Endothelial cell of umbilical vein (primary cell): ENCODE results near the gene UGT2B7. TPM values are rescaled to one million over a fixed set of nuclear protein-coding genes. Genes with fewer than 3 reads are reported as not detected.

ENCODE experiments used
- BruUV-seq: library from RNA; stranded (reverse); fragments of 400-500 nt; replicated peaks from 2 replicates; lab custom pipeline; 2021; lab: Mats Ljungman, UMichigan
- CTCF ChIA-PET: fragments of 300-600, 350-600 bp; sonication (Branson Sonifier 250); formaldehyde crosslinking; loops from one replicate; lab custom pipeline; 2021; ENCODE audit warnings: antibody characterized with exemption, inconsistent platforms; lab: Charles Lee
- POLR2A ChIA-PET: fragments of 300-600, 350-600 bp; sonication (Branson Sonifier 250); formaldehyde crosslinking; loops from one replicate; lab custom pipeline; 2021; ENCODE audit warnings: antibody characterized with exemption, inconsistent platforms; lab: Charles Lee
- DNase-seq: peaks from one replicate; pipeline ENCODE4 v3.0.0-alpha.2; 2011; ENCODE audit warnings: low read depth, low spot score
- FAIRE-seq: peaks from 2 replicates; lab custom pipeline; 2011; peaks lifted over from hg19 to GRCh38; lab: Jason Lieb, UNC
- H2AFZ ChIP-seq: 2 replicates; pipeline ENCODE4 v1.6.0; 2012; ENCODE audit warnings: low read depth, low read length, control low read depth, inconsistent platforms
- H3K27ac ChIP-seq: 2 replicates; pipeline ENCODE4 v1.5.1; 2011; ENCODE audit warnings: low read depth, mild to moderate bottlenecking, control low read depth, low read length, moderate library complexity; ENCODE audit not compliant: insufficient read depth
- H3K27me3 ChIP-seq, 2 experiments: 2 replicates each; pipeline versions ENCODE4 v1.6.0 to v1.6.1; 2011; ENCODE audit warnings: low read length in 2 of 2, mixed read lengths in 1 of 2; ENCODE audit not compliant: control insufficient read depth in 2 of 2, insufficient read depth in 2 of 2
- H3K36me3 ChIP-seq, 2 experiments: 2 replicates in 1 of 2; 3 replicates in 1 of 2; pipeline ENCODE4 v1.5.1; 2011; ENCODE audit warnings: low read length in 2 of 2, mild to moderate bottlenecking in 1 of 2, moderate library complexity in 1 of 2; ENCODE audit not compliant: control insufficient read depth in 2 of 2, insufficient read depth in 2 of 2; ENCODE audit errors: extremely low read depth in 1 of 2
- H3K4me1 ChIP-seq: 3 replicates; pipeline ENCODE4 v1.5.1; 2011; ENCODE audit warnings: mild to moderate bottlenecking, low read length; ENCODE audit not compliant: control insufficient read depth, insufficient read depth; ENCODE audit errors: extremely low read depth
- H3K4me2 ChIP-seq: 2 replicates; pipeline ENCODE4 v1.6.1; 2011; ENCODE audit warnings: low read length, control low read depth, mixed read lengths; ENCODE audit not compliant: insufficient read depth
- H3K4me3 ChIP-seq, 3 experiments: fragments of 200-600 bp in 1 of 3; sonication (generic), shearing (Covaris generic) in 1 of 3; replicated peaks in 1 of 3; 2 replicates each; pipeline ENCODE4 v1.5.1; 2011 to 2016; ENCODE audit warnings: control low read depth in 3 of 3, low read length in 3 of 3, mild to moderate bottlenecking in 2 of 3, inconsistent platforms in 1 of 3, low read depth in 1 of 3, moderate library complexity in 1 of 3; ENCODE audit not compliant: insufficient read depth in 1 of 3
- H3K79me2 ChIP-seq: 2 replicates; pipeline ENCODE4 v1.6.0; 2012; ENCODE audit warnings: low read length, inconsistent platforms; ENCODE audit not compliant: control insufficient read depth, insufficient read depth
- H3K9ac ChIP-seq: replicated peaks from 2 replicates; pipeline ENCODE3; 2011; ENCODE audit warnings: low read length, control low read depth; ENCODE audit not compliant: insufficient read depth; ENCODE audit errors: extremely low read depth
- H3K9me1 ChIP-seq: replicated peaks from 3 replicates; pipeline ENCODE4 v1.6.0; 2011; ENCODE audit warnings: mild to moderate bottlenecking, low read length; ENCODE audit not compliant: control insufficient read depth, insufficient read depth; ENCODE audit errors: extremely low read depth
- H3K9me3 ChIP-seq: replicated peaks from 2 replicates; pipeline ENCODE4 v1.5.1; 2012; ENCODE audit warnings: low read length, inconsistent platforms; ENCODE audit not compliant: control insufficient read depth, insufficient read depth
- H4K20me1 ChIP-seq: replicated peaks from 2 replicates; pipeline ENCODE3; 2011; ENCODE audit warnings: mild to moderate bottlenecking, low read length; ENCODE audit not compliant: control insufficient read depth, insufficient read depth; ENCODE audit errors: extremely low read depth
- CTCF ChIP-seq, 2 donors: IDR thresholded peaks; 1 replicate in 1 of 2; 2 replicates in 1 of 2; pipeline ENCODE4 v1.5.1; 2011; ENCODE audit warnings: low read length in 2 of 2, mild to moderate bottlenecking in 2 of 2, moderate library complexity in 2 of 2, control low read depth in 1 of 2, inconsistent platforms in 1 of 2, low read depth in 1 of 2; ENCODE audit not compliant: insufficient read depth in 1 of 2; ENCODE audit errors: extremely low read depth in 1 of 2
- EZH2 ChIP-seq: IDR thresholded peaks from 2 replicates; pipeline ENCODE4 v1.6.1; 2012; ENCODE audit warnings: borderline replicate concordance, low read depth, mild to moderate bottlenecking, moderate library complexity, low read length, inconsistent platforms; ENCODE audit not compliant: severe bottlenecking
- FOS ChIP-seq: IDR thresholded peaks from 2 replicates; pipeline ENCODE4 v1.6.1; 2011; ENCODE audit warnings: mild to moderate bottlenecking, low read length, moderate library complexity, borderline replicate concordance; ENCODE audit not compliant: insufficient read depth
- GATA2 ChIP-seq: IDR thresholded peaks from 2 replicates; pipeline ENCODE4 v1.7.0; 2011; ENCODE audit warnings: low read depth, mild to moderate bottlenecking, moderate library complexity, mixed read lengths, low read length; ENCODE audit not compliant: insufficient read length, insufficient read depth
- JUN ChIP-seq: IDR thresholded peaks from 2 replicates; pipeline ENCODE4 v1.6.1; 2011; ENCODE audit warnings: borderline replicate concordance, low read depth; ENCODE audit not compliant: insufficient read length, insufficient read depth
- MAX ChIP-seq: IDR thresholded peaks from 2 replicates; pipeline ENCODE4 v1.6.1; 2011; ENCODE audit not compliant: insufficient read depth, insufficient read length
- MYC ChIP-seq: IDR thresholded peaks from one replicate; pipeline ENCODE4 v1.6.1; 2011; ENCODE audit warnings: mild to moderate bottlenecking, low read depth, low read length
- POLR2A ChIP-seq: IDR thresholded peaks from 2 replicates; pipeline ENCODE4 v1.6.1; 2012; ENCODE audit warnings: low read depth, mild to moderate bottlenecking, control low read depth, low read length
- POLR2AphosphoS5 ChIP-seq: IDR thresholded peaks from 2 replicates; pipeline ENCODE4 v1.6.1; 2012; ENCODE audit warnings: low read depth, mild to moderate bottlenecking, control low read depth, low read length, moderate library complexity; ENCODE audit not compliant: insufficient read depth
- dilution Hi-C: fragments of 300-500 bp; cut with MboI; formaldehyde crosslinking; loops from one replicate; pipeline ENCODE4 v1.15.0; 2019; ENCODE audit warnings: low sequenced_read_pairs; ENCODE audit not compliant: extremely low pct_ligation_motif_present
- intact Hi-C: fragments of 100-400 bp; cut with micrococcal nuclease; formaldehyde crosslinking; loops from one replicate; pipeline ENCODE4 v1.10.0; 2022
- polyA plus RNA-seq, 4 experiments: library from polyadenylated mRNA; depleted of rRNA in 3 of 4; stranded (reverse) in 3 of 4; unstranded in 1 of 4; fragments of >200 nt; gene quantifications; 2 replicates each; pipeline versions ENCODE4 v1.2.1 to v1.2.3, GENCODE V29; 2011 to 2012; ENCODE audit warnings: missing spikeins in 1 of 4
- total RNA-seq: library from RNA; stranded (reverse); gene quantifications from 2 replicates; pipeline ENCODE4 v1.2.3, GENCODE V29; 2021

Gene UGT2B7
- total and polyA plus RNA-seq, 2 donors (not counting 3 experiments of a cell fraction or from before 2014, with no cell fraction given): not detected

DNA sequence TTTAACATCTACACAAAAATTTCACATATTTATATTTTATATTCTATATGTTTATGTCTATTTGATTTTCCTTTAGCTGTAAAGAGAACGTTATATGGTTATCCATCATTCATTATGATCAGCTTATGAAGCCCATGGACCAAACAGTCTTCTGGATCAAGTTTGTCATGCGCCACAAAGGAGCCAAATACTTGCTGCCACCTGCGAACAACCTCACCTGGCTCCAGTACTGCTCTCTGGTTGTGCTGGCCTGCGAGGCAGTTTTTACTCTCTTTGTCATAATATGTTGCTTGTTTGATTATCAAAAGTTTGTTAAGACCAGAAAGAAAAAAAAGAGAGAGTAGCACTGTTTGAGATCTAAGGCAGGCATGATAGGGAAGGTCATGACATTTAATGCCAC lies 38.2 kb downstream of the UGT2B7 start:
- FAIRE-seq: no peak
- POLR2A ChIA-PET: no interaction called here
- H3K4me3 ChIP-seq: no peak overlapping the region

More for the DNA sequence above, 38.2 kb downstream of the UGT2B7 start:
- CTCF ChIA-PET: no interaction called here
- TF ChIP-seq MAX (no peak), MYC (no peak), GATA2 (no peak), FOS (no peak), POLR2AphosphoS5 (no peak), POLR2A (no peak), JUN (no peak), EZH2 (no peak), CTCF (IDR thresholded peaks at IDR 0.05; ENCODE audit: extremely low read depth in 1 of 2, insufficient read depth in 1 of 2, low read depth in 1 of 2, low read length in 2 of 2) (no peak)
- Histone ChIP-seq H3K27me3 (no peaks in the 10 kb centered on the region), H3K79me2 (no peaks in the 10 kb centered on the region), H4K20me1 (no peaks in the 10 kb centered on the region), H2AFZ (no peak overlapping the region), H3K36me3 (no peaks in the 10 kb centered on the region), H3K4me1 (no peaks in the 10 kb centered on the region), H3K27ac (no peak overlapping the region), H3K9ac (no peak overlapping the region), H3K9me3 (no peaks in the 10 kb centered on the region), H3K9me1 (no peaks in the 10 kb centered on the region), H3K4me2 (no peak overlapping the region)
- BruUV-seq: no TSS peak
- dilution Hi-C loops: no loop called here
- no peak for DNase-seq
- intact Hi-C loops: no loop called here
